Measurements from ENCODE around the gene GPD1L. TPM values are rescaled to one million over a fixed set of nuclear protein-coding genes. Genes with fewer than 3 reads are reported as not detected.

The GPD1L gene
- total and polyA plus RNA-seq, 4 experiments from 2014 or later = 20.6 to 32.5 (median 23.5) TPM

DNA sequence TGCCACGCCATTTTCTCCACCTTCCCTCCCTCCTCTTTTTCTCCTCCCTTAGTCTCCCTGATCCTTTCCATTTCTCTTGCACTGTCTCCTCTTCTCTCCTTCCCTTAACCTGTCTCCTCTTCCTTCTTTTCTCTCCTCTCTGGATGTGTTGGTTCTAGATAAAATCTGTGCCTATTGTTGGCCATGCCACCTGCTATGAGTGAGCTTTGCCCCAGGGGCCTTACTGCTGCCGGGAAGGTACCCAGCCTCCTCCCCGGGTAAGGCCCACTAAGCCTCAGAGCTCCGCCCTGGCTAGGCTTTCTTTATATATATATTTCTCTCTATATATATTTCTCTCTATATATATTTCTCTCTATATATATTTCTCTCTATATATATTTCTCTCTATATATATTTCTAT is 14.7 kb downstream of the GPD1L start:
- Mint-ChIP-seq H3K27me3 (no peaks in the 10 kb centered on the region), H3K27ac (peak overlapping the region in 1 of 7 donors; percentile 67), H3K4me1 (peaks cover 35 to 59% (median 45%) of the 10 kb centered on the region in 4 donors), H3K9me3 (no peaks in the 10 kb centered on the region), H3K36me3 (peaks cover 3 to 9% of the 10 kb centered on the region in 2 donors), H3K4me3 (no peak overlapping the region)
- Histone ChIP-seq H3K4me1 (ENCODE audit: insufficient read depth, low read length) (peaks cover 33% of the 10 kb centered on the region), H3K9me3 (ENCODE audit: control insufficient read depth in 1 of 2, low read length in 2 of 2) (no peaks in the 10 kb centered on the region), H3K36me3 (ENCODE audit: insufficient read depth, low read length) (no peaks in the 10 kb centered on the region), H3K27ac (ENCODE audit: low read depth, low read length) (no peak overlapping the region), H3K4me3 (ENCODE audit: low read length in 2 of 2) (no peak overlapping the region), H3K27me3 (ENCODE audit: insufficient read depth, low read length) (no peaks in the 10 kb centered on the region)
- POLR2A ChIA-PET (ENCODE audit: partially characterized antibody) = no interaction called here
- DNase-seq = no peak
- intact Hi-C loops (cut with micrococcal nuclease) = loop anchor here (2.0 kb wide), 1 partner anchor 14 kb away; the partner anchor contains the start of gene GPD1L
- CTCF ChIA-PET (ENCODE audit: partially characterized antibody) = no interaction called here

DNA sequence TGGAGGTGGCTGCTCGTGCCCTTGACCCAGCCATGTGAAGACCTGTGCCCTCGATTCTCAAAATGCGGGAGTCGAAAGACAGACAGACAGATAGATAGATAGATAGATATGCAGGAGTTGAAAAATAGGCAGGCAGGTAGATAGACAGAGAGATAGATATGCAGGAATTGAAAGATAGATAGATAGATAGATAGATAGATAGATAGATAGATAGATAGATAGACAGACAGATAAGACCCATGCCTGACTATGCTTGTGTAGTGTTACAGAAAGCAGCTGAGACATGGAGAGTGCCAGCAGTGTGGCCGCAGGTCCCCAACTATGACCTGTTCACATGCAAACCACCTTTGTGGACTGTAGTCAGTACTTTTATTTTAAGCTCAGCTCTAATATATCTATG is 17.2 kb downstream of the GPD1L start:
- H3K4me3 Mint-ChIP-seq = no peak overlapping the region
- Histone ChIP-seq H3K27me3 (ENCODE audit: insufficient read depth, low read length) (no peaks in the 10 kb centered on the region), H3K9me3 (ENCODE audit: control insufficient read depth in 1 of 2, low read length in 2 of 2) (no peaks in the 10 kb centered on the region), H3K27ac (ENCODE audit: low read depth, low read length) (no peak overlapping the region), H3K4me3 (ENCODE audit: low read length in 2 of 2) (no peak overlapping the region), H3K4me1 (ENCODE audit: insufficient read depth, low read length) (peaks cover 12% of the 10 kb centered on the region), H3K36me3 (ENCODE audit: insufficient read depth, low read length) (no peaks in the 10 kb centered on the region)
- no peaks in the 10 kb centered on the region for H3K27me3 Mint-ChIP-seq
- peaks cover 22 to 52% (median 33%) of the 10 kb centered on the region in 4 donors for H3K4me1 Mint-ChIP-seq
- peak overlapping the region in 1 of 7 donors; percentile 12 for H3K27ac Mint-ChIP-seq
- H3K9me3 Mint-ChIP-seq = no peaks in the 10 kb centered on the region
- no peak for DNase-seq
- ChIA-PET CTCF (ENCODE audit: partially characterized antibody) (interaction anchor here (3.1 kb wide), 1 partner anchor 106 kb away, joined by 13 read pairs; no protein-coding TSS in a partner anchor), POLR2A (ENCODE audit: partially characterized antibody) (no interaction called here)
- peaks cover 6 to 20% of the 10 kb centered on the region in 2 donors for H3K36me3 Mint-ChIP-seq
- intact Hi-C loops (cut with micrococcal nuclease) = no loop called here

DNA sequence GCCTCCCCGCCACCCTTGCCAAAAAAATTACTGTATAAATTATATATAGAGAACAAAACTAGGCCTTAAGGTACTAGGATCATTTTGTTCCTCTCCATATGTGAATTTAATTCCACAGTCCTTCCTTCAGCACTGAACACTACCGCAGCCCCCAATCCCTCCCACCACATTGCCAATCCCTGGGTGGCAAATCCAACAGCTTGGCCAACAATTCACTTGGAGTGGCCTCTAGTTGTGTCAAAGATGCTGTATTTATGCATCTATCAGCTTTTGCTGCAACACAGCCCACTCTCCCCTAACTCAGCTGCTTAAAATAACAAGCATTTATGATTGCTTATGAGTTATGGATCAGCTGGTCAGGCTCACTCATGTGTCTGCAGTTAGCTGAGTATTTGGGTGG is 18.6 kb downstream of the GPD1L start:
- Histone ChIP-seq H3K9me3 (ENCODE audit: control insufficient read depth in 1 of 2, low read length in 2 of 2) (no peaks in the 10 kb centered on the region), H3K4me3 (ENCODE audit: low read length in 2 of 2) (no peak overlapping the region), H3K27ac (ENCODE audit: low read depth, low read length) (no peak overlapping the region), H3K4me1 (ENCODE audit: insufficient read depth, low read length) (no peaks in the 10 kb centered on the region), H3K36me3 (ENCODE audit: insufficient read depth, low read length) (no peaks in the 10 kb centered on the region), H3K27me3 (ENCODE audit: insufficient read depth, low read length) (no peaks in the 10 kb centered on the region)
- no peaks in the 10 kb centered on the region for H3K27me3 Mint-ChIP-seq
- H3K4me3 Mint-ChIP-seq = no peak overlapping the region
- DNase-seq = no peak
- peaks cover 11 to 38% (median 21%) of the 10 kb centered on the region in 4 donors for H3K4me1 Mint-ChIP-seq
- peaks cover 16 to 32% of the 10 kb centered on the region in 2 donors for H3K36me3 Mint-ChIP-seq
- ChIA-PET CTCF (ENCODE audit: partially characterized antibody) (interaction anchor here (3.1 kb wide), 1 partner anchor 107 kb away, joined by 13 read pairs; no protein-coding TSS in a partner anchor), POLR2A (ENCODE audit: partially characterized antibody) (no interaction called here)
- no peaks in the 10 kb centered on the region for H3K9me3 Mint-ChIP-seq
- H3K27ac Mint-ChIP-seq = no peak overlapping the region
- intact Hi-C loops (cut with micrococcal nuclease) = no loop called here

DNA sequence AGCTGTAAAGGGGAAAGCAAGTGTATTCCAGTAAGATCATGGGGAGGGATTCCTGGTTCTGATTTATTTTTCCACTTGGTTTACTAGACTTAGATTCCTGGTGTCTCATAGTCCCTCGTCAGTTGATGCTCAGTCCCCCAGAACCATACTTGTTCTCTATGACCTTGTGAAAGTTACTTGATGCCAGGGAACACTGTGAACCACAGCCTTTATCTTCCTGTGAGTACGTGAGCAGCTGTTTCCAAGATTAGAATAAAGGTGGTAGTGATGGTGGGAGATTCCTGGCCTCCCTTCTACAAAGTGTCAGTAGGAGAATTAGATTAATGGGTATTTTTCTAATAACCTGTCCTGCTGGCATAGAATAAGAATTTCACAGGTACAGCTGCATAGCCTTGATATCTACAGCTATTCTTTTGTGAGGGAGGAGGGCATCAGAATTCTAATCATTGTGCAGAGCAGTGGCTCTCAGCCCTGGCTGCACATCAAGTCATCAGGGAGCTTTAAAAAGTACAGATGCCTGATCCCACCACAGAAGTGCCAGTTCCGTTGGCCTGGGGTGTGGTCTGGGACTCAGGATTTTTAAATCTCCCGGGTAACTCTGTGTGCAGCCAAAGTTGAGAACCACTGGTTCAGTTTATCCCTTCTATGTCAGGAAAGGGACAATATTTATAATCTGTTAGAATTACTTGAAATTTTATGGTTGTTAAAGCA is 20.0 kb downstream of the GPD1L start:
- Mint-ChIP-seq H3K27me3 (no peaks in the 10 kb centered on the region), H3K4me3 (no peak overlapping the region), H3K27ac (no peak overlapping the region), H3K4me1 (peaks cover 8 to 32% (median 15%) of the 10 kb centered on the region in 4 donors), H3K9me3 (no peaks in the 10 kb centered on the region), H3K36me3 (peaks cover 28 to 43% of the 10 kb centered on the region in 2 donors)
- ChIA-PET POLR2A (ENCODE audit: partially characterized antibody) (no interaction called here), CTCF (ENCODE audit: partially characterized antibody) (no interaction called here)
- Histone ChIP-seq H3K36me3 (ENCODE audit: insufficient read depth, low read length) (no peaks in the 10 kb centered on the region), H3K4me3 (ENCODE audit: low read length in 2 of 2) (no peak overlapping the region), H3K27me3 (ENCODE audit: insufficient read depth, low read length) (no peaks in the 10 kb centered on the region), H3K4me1 (ENCODE audit: insufficient read depth, low read length) (no peaks in the 10 kb centered on the region), H3K27ac (ENCODE audit: low read depth, low read length) (no peak overlapping the region), H3K9me3 (ENCODE audit: control insufficient read depth in 1 of 2, low read length in 2 of 2) (no peaks in the 10 kb centered on the region)
- intact Hi-C loops (cut with micrococcal nuclease) = no loop called here
- DNase-seq = no peak

DNA sequence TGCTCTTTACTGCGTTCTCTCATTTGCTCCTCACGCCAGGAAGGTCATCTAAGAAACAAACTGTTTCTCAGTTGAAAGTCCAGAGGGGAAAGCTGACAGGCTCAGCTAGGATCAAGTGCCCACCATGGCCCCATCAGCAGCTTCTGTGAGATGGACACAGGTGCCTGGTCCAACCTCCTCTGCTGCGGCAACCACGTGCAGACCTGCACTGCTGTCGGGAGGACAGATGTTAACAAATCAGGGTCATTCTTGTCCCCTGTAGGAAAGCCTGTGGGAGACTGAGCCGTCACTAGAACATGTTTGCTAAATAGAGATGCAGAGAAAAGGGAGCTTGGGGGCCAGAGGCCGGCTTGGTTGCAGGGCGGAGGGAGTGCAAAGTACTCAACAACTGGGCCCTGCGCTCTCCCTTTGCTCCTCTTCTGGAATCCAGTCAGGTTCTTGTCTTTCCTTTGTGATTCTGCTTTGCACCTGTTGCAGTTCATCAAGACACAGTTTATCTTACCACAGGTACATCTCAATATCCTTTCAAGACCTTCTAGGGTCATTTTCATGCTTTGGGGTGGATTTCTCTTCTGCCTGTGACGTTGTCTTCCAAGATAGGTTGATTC is 20.9 kb downstream of the GPD1L start:
- Histone ChIP-seq H3K9me3 (ENCODE audit: control insufficient read depth in 1 of 2, low read length in 2 of 2) (no peaks in the 10 kb centered on the region), H3K36me3 (ENCODE audit: insufficient read depth, low read length) (no peaks in the 10 kb centered on the region), H3K27ac (ENCODE audit: low read depth, low read length) (no peak overlapping the region), H3K4me1 (ENCODE audit: insufficient read depth, low read length) (no peaks in the 10 kb centered on the region), H3K4me3 (ENCODE audit: low read length in 2 of 2) (no peak overlapping the region), H3K27me3 (ENCODE audit: insufficient read depth, low read length) (no peaks in the 10 kb centered on the region)
- ChIA-PET POLR2A (ENCODE audit: partially characterized antibody) (no interaction called here), CTCF (ENCODE audit: partially characterized antibody) (no interaction called here)
- Mint-ChIP-seq H3K27ac (peak overlapping the region in 3 of 7 donors; percentile 25 to 41 (median 32)), H3K27me3 (no peaks in the 10 kb centered on the region), H3K4me3 (no peak overlapping the region), H3K9me3 (no peaks in the 10 kb centered on the region), H3K36me3 (peaks cover 34 to 51% of the 10 kb centered on the region in 2 donors), H3K4me1 (peaks cover 8 to 35% (median 15%) of the 10 kb centered on the region in 4 donors)
- intact Hi-C loops (cut with micrococcal nuclease) = no loop called here
- DNase-seq = no peak

DNA sequence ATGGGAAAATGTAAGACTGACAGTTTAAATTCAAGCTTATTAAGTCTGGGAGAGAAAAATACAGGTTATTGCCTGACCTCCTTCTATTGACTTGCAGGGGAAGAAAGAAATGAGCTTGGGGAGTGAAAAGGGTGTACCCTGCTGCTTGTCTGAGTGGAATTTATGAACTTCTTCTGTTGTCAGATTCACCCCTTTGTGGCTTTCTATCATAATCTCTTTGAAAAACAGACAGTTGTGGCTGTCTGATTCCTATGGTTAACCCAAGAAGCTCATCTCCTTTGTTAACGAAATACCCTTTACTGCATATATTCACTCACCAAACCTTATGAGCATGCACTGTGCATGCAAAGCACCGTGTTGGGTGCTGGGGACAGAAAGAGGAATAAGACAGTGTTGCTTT is 22.5 kb downstream of the GPD1L start:
- intact Hi-C loops (cut with micrococcal nuclease) = no loop called here
- Histone ChIP-seq H3K27ac (ENCODE audit: low read depth, low read length) (no peak overlapping the region), H3K4me3 (ENCODE audit: low read length in 2 of 2) (no peak overlapping the region), H3K9me3 (ENCODE audit: control insufficient read depth in 1 of 2, low read length in 2 of 2) (no peaks in the 10 kb centered on the region), H3K4me1 (ENCODE audit: insufficient read depth, low read length) (no peaks in the 10 kb centered on the region), H3K36me3 (ENCODE audit: insufficient read depth, low read length) (no peaks in the 10 kb centered on the region), H3K27me3 (ENCODE audit: insufficient read depth, low read length) (no peaks in the 10 kb centered on the region)
- ChIA-PET POLR2A (ENCODE audit: partially characterized antibody) (no interaction called here), CTCF (ENCODE audit: partially characterized antibody) (interaction anchor here (1.7 to 2.0 kb wide), 2 partner anchors 16 to 109 kb away, joined by 4 to 7 read pairs; no protein-coding TSS in a partner anchor)
- no peak for DNase-seq
- H3K4me3 Mint-ChIP-seq = no peak overlapping the region
- H3K9me3 Mint-ChIP-seq = no peaks in the 10 kb centered on the region
- H3K27ac Mint-ChIP-seq = peak overlapping the region in 2 of 7 donors; percentile 19 to 59
- no peaks in the 10 kb centered on the region for H3K27me3 Mint-ChIP-seq
- H3K4me1 Mint-ChIP-seq = peaks cover 4 to 28% (median 12%) of the 10 kb centered on the region in 4 donors
- peaks cover 36 to 45% of the 10 kb centered on the region in 2 donors for H3K36me3 Mint-ChIP-seq

DNA sequence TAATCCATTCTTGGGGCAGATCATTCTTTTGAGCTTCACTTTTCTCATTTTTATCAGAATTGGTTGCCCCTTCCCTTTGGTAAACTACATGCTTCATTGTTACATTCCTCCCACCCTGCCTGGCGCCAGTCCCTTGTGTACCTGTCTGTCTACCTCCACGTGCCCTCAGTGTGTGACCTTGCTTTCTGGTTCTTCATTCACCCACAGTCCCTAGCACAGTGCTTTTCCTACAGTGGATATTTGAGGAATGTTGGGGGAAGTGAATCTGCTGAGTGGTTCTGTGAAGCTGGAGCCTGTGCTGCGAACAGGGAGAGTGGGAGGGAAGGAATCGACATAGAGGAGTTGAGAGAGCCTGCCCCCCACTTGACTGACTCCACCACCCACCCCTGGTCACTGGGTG is 23.4 kb downstream of the GPD1L start:
- no peaks in the 10 kb centered on the region for H3K27me3 ChIP-seq (ENCODE audit: insufficient read depth, low read length)
- no peaks in the 10 kb centered on the region for H3K36me3 ChIP-seq (ENCODE audit: insufficient read depth, low read length)
- intact Hi-C loops (cut with micrococcal nuclease) = no loop called here
- Mint-ChIP-seq H3K4me1 (peaks cover 4 to 29% (median 11%) of the 10 kb centered on the region in 4 donors), H3K27ac (peak overlapping the region in 2 of 7 donors; percentile 22 to 28), H3K36me3 (peaks cover 44 to 50% of the 10 kb centered on the region in 2 donors), H3K27me3 (no peaks in the 10 kb centered on the region), H3K4me3 (no peak overlapping the region), H3K9me3 (no peaks in the 10 kb centered on the region)
- no peak overlapping the region for H3K4me3 ChIP-seq (ENCODE audit: low read length in 2 of 2)
- no peak for DNase-seq
- ChIA-PET CTCF (ENCODE audit: partially characterized antibody) (interaction anchor here (1.7 to 2.0 kb wide), 2 partner anchors 15 to 110 kb away, joined by 4 to 7 read pairs; no protein-coding TSS in a partner anchor), POLR2A (ENCODE audit: partially characterized antibody) (no interaction called here)
- H3K9me3 ChIP-seq (ENCODE audit: control insufficient read depth in 1 of 2, low read length in 2 of 2) = no peaks in the 10 kb centered on the region
- no peaks in the 10 kb centered on the region for H3K4me1 ChIP-seq (ENCODE audit: insufficient read depth, low read length)
- no peak overlapping the region for H3K27ac ChIP-seq (ENCODE audit: low read depth, low read length)

Measured in CD4-positive, alpha-beta memory T cell (primary cell).